ENCODE measurements around the gene GAN.

Gene GAN

GRCh38 chr16:81276323-81276722 lies 38.4 kb upstream of the GAN start (continued):
- TF ChIP-seq ZBTB10 (tag by site-specific recombination; IDR thresholded peaks at IDR 0.05) (no peak), ZNF561 (tag by site-specific recombination; IDR thresholded peaks at IDR 0.05; ENCODE audit: borderline replicate concordance) (no peak), ZSCAN18 (tag by site-specific recombination; IDR thresholded peaks at IDR 0.05) (no peak)
- TF ChIP-seq, protein P1, sequence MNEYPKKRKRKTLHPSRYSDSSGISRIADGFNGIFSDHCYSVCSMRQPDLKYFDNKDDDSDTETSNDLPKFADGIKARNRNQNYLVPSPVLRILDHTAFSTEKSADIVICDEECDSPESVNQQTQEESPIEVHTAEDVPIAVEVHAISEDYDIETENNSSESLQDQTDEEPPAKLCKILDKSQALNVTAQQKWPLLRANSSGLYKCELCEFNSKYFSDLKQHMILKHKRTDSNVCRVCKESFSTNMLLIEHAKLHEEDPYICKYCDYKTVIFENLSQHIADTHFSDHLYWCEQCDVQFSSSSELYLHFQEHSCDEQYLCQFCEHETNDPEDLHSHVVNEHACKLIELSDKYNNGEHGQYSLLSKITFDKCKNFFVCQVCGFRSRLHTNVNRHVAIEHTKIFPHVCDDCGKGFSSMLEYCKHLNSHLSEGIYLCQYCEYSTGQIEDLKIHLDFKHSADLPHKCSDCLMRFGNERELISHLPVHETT (tag by site-specific recombination; IDR thresholded peaks at IDR 0.05), result no peak

GRCh38 chr16:81277541-81278080 lies 37.2 kb upstream of the GAN start:
- CTCF ChIA-PET, result interaction anchor here (1.3 kb wide), 1 partner anchor 16 kb away, joined by 4 read pairs; no protein-coding TSS in a partner anchor
- Histone ChIP-seq H3K36me3 (ENCODE audit: control insufficient read depth in 2 of 2, insufficient read depth in 1 of 2, low read length in 2 of 2) (no peaks in the 10 kb centered on the region), H3K4me3 (ENCODE audit: low read depth, low read length) (no peak overlapping the region), H3K4me1 (ENCODE audit: control insufficient read depth, insufficient read depth, low read length) (no peaks in the 10 kb centered on the region), H3K27ac (ENCODE audit: extremely low read depth, low read depth, low read length) (no peak overlapping the region), H3K9me3 (ENCODE audit: control insufficient read depth, insufficient read depth, low read depth, low read length) (no peaks in the 10 kb centered on the region)
- no peak for TF ChIP-seq PATZ1 (tag by site-specific recombination; IDR thresholded peaks at IDR 0.05)
- POLR2A ChIA-PET, result no interaction called here

DNA sequence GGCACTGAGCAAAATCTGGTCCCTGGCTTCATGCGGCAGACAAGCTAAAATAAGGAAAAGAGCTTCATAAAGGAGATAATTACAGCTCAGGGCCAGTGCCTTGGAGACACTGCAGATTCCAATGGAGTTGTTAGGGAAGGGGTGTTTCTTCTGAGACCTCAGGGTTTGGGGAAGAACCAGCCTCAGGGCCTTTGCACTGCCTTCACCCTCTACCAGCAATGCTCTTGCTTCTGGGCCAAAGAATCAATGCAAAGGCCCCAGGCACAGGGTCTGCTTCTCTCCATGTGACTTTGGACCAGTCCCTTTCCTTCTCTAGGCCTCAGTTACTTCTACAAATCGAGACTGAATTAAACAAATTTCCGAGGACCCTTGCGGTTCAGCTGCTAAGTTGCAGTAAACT lies 36.2 kb upstream of the GAN start:
- Histone ChIP-seq H3K4me3 (ENCODE audit: low read depth, low read length) (no peak overlapping the region), H3K27ac (ENCODE audit: extremely low read depth, low read depth, low read length) (no peak overlapping the region), H3K4me1 (ENCODE audit: control insufficient read depth, insufficient read depth, low read length) (no peaks in the 10 kb centered on the region), H3K9me3 (ENCODE audit: control insufficient read depth, insufficient read depth, low read depth, low read length) (no peaks in the 10 kb centered on the region), H3K36me3 (ENCODE audit: control insufficient read depth in 2 of 2, insufficient read depth in 1 of 2, low read length in 2 of 2) (no peaks in the 10 kb centered on the region)
- POLR2A ChIA-PET, result no interaction called here
- CTCF ChIA-PET, result interaction anchor here (0.6 kb wide), 1 partner anchor 71 kb away, joined by 3 read pairs; no protein-coding TSS in a partner anchor
- no peak for TF ChIP-seq ZBTB6 (tag by site-specific recombination; IDR thresholded peaks at IDR 0.05)
- no peak for TF ChIP-seq SCRT1 (tag by site-specific recombination; IDR thresholded peaks at IDR 0.05; ENCODE audit: borderline replicate concordance)
- no peak for TF ChIP-seq ZNF155 (tag by site-specific recombination; IDR thresholded peaks at IDR 0.05)
- TF ChIP-seq IKZF3 (tag by site-specific recombination; IDR thresholded peaks at IDR 0.05), result no peak
- TF ChIP-seq, protein P1 (tag by site-specific recombination; IDR thresholded peaks at IDR 0.05), result no peak
- peak; percentile 84 for TF ChIP-seq ZNF623 (tag by site-specific recombination; IDR thresholded peaks at IDR 0.05)
